ENCODE results near the gene TLCD3B. TPM values are rescaled to one million over a fixed set of nuclear protein-coding genes. Genes with fewer than 3 reads are reported as not detected.

The TLCD3B gene
- total and polyA plus RNA-seq, 9 of the 15 experiments (the other 6 are each of a cell fraction or from before 2014, with no cell fraction given) = 0.10 to 0.52 (median 0.23) TPM; not detected in 4

DNA sequence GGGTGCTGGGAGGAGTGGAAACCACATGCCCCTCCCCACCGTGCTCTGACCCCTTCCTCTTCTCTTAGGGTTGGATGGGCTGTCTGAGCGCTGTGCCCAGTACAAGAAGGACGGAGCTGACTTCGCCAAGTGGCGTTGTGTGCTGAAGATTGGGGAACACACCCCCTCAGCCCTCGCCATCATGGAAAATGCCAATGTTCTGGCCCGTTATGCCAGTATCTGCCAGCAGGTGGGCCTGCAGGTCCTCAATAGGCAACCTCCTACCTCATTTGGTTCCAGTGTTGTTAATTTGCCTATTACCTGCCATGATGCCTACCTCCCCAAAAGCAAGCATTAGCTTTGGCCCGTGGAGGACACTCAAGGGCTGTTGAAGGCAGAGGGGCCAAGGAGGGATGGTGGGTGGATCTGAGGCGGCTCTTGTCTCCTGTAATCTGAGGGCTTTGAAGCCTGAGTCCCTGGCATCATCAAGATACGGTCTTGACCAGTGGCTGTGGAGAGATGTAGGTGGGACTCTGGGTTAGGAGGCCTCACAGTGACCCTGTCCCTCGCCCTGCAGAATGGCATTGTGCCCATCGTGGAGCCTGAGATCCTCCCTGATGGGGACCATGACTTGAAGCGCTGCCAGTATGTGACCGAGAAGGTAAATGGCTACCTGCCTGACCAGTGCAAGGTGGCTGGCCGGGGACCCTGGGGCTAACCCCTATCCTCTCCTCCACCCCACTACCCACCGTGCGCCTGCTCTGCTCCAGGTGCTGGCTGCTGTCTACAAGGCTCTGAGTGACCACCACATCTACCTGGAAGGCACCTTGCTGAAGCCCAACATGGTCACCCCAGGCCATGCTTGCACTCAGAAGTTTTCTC is 37.9 kb upstream of the TLCD3B start (continued):
- TF ChIP-seq, protein P1, sequence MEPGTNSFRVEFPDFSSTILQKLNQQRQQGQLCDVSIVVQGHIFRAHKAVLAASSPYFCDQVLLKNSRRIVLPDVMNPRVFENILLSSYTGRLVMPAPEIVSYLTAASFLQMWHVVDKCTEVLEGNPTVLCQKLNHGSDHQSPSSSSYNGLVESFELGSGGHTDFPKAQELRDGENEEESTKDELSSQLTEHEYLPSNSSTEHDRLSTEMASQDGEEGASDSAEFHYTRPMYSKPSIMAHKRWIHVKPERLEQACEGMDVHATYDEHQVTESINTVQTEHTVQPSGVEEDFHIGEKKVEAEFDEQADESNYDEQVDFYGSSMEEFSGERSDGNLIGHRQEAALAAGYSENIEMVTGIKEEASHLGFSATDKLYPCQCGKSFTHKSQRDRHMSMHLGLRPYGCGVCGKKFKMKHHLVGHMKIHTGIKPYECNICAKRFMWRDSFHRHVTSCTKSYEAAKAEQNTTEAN (CRISPR knock-in tag; IDR thresholded peaks at IDR 0.05) = no peak
- TF ChIP-seq RAD21 (CRISPR knock-in tag; conservative IDR thresholded peaks at IDR 0.05 in 1 of 2, IDR thresholded peaks at IDR 0.05 in 1 of 2) (0 out of 4 replicates have a peak, but pooled peaks of 1 of the 2 experiments have one; percentile 11), POLR2G (IDR thresholded peaks at IDR 0.05; ENCODE audit: low read depth, low read length) (0 out of 2 replicates have a peak, but pooled peaks have one; percentile 9), ZNF263 (CRISPR knock-in tag; IDR thresholded peaks at IDR 0.05; ENCODE audit: borderline replicate concordance) (no peak), CHD2 (IDR thresholded peaks at IDR 0.05; ENCODE audit: low read depth, low read length) (peak; percentile 43; the same call in 1 of the 2 replicates), HMG20A (CRISPR knock-in tag; conservative IDR thresholded peaks at IDR 0.05) (no peak), ZC3H4 (CRISPR knock-in tag; IDR thresholded peaks at IDR 0.05; ENCODE audit: borderline replicate concordance) (peak; percentile 56; the same call in 1 of the 2 replicates), SIN3A (IDR thresholded peaks at IDR 0.05; ENCODE audit: borderline replicate concordance in 2 of 2, control insufficient read depth in 1 of 2, low read depth in 2 of 2, low read length in 2 of 2) (0 out of 4 replicates have a peak, but pooled peaks of 1 of the 2 experiments have one; percentile 35), CCNT2 (IDR thresholded peaks at IDR 0.05; ENCODE audit: borderline replicate concordance, extremely low read depth, insufficient read length, low read depth, low read length) (peak; percentile 19), ILF3 (IDR thresholded peaks at IDR 0.05; ENCODE audit: borderline replicate concordance) (no peak), YY1 (IDR thresholded peaks at IDR 0.05; ENCODE audit: borderline replicate concordance in 1 of 3, control insufficient read depth in 1 of 3, extremely low read depth in 1 of 3, insufficient read depth in 3 of 3, insufficient read length in 1 of 3, insufficient replicate concordance in 2 of 3, low read depth in 1 of 3, low read length in 2 of 3) (peak in 1 of 3 experiments; percentile 7), SMC3 (conservative IDR thresholded peaks at IDR 0.05; ENCODE audit: insufficient read depth, low read depth, low read length) (0 out of 2 replicates have a peak, but pooled peaks have one; percentile 9), NCOA1 (IDR thresholded peaks at IDR 0.05; ENCODE audit: low read depth) (no peak), POLR2A (conservative IDR thresholded peaks at IDR 0.05) (peak; percentile 27; the same call in 1 of the 2 replicates), ZNF282 (CRISPR knock-in tag; IDR thresholded peaks at IDR 0.05) (0 out of 2 replicates have a peak, but pooled peaks have one; percentile 65)

All from K562 (cell line).